Endometrial microvascular endothelial cells (primary cell): ENCODE results near the gene GOLGA6B. TPM values are rescaled to one million over a fixed set of nuclear protein-coding genes. Genes with fewer than 3 reads are reported as not detected.

Source experiments
- total RNA-seq: library from RNA; depleted of rRNA; stranded (reverse); fragments of >200 nt; gene quantifications from one replicate; pipeline ENCODE4 v1.2.3, GENCODE V29; 2015; ENCODE audit errors: inconsistent ontology term

GOLGA6B gene
- total RNA-seq, 1 donor from 2014 or later, result not detected

Other genes with a start within 250 kb of the GOLGA6B start
- gene ARIH1, start 180.4 kb upstream of the GOLGA6B start, total RNA-seq, result 24.1 TPM
- not detected for gene HIGD2B, start 31.5 kb downstream of the GOLGA6B start, total RNA-seq
- 5.6 TPM for gene BBS4, start 31.5 kb downstream of the GOLGA6B start, total RNA-seq
- gene ADPGK, start 129.1 kb downstream of the GOLGA6B start, total RNA-seq, result 63.9 TPM